Activated CD8-positive, alpha-beta memory T cell treated with anti-CD3 and anti-CD28 coated beads, Interleukin-2, amount 50 U/mL, for 4 hours (primary cell): Measurements from ENCODE around the gene RLN3.
"Not testable (repeated sequence)": the region's sequence is repeated elsewhere in the genome, so short reads cannot be mapped to it uniquely, and the experiment has no call there.

ENCODE experiments used
- DNase-seq: peaks from one replicate; pipeline ENCODE4 v3.0.0-alpha.2; 2020

Gene RLN3

GRCh38 chr19:13995878-13996765 lies 31.8 kb upstream of the RLN3 start:
- DNase-seq, result no peak

GRCh38 chr19:13996928-13997630 lies 30.9 kb upstream of the RLN3 start:
- no peak for DNase-seq

GRCh38 chr19:13997631-13997962 lies 30.4 kb upstream of the RLN3 start:
- no peak for DNase-seq

GRCh38 chr19:13998426-13998825 lies 29.5 kb upstream of the RLN3 start:
- no peak for DNase-seq

GRCh38 chr19:13999085-13999484 lies 28.9 kb upstream of the RLN3 start:
- DNase-seq, result no peak

GRCh38 chr19:14000691-14001375 lies 27.1 kb upstream of the RLN3 start:
- DNase-seq, result no peak

GRCh38 chr19:14002571-14003250 lies 25.2 kb upstream of the RLN3 start:
- DNase-seq, result no peak

- no peak for DNase-seq
Observed at GRCh38 chr19:14003251-14004055, 24.5 kb upstream of the RLN3 start.

- no peak for DNase-seq
Observed at GRCh38 chr19:14004619-14005348, 23.2 kb upstream of the RLN3 start.

- peak; percentile 88 for DNase-seq
Observed at GRCh38 chr19:14005349-14006084, 22.4 kb upstream of the RLN3 start.

GRCh38 chr19:14006085-14006765 lies 21.7 kb upstream of the RLN3 start, which contains the start of gene RFX1:
Gene RFX1, minus strand, starts transcription at chr19:14006320. Its CDS starts 12,477 bp downstream, at chr19:13993843.
- peak; percentile 100 for DNase-seq

GRCh38 chr19:14006766-14007562 lies 21.0 kb upstream of the RLN3 start:
- DNase-seq, result no peak

GRCh38 chr19:14012378-14012915 lies 15.5 kb upstream of the RLN3 start:
- DNase-seq, result no peak

GRCh38 chr19:14015524-14016035 lies 12.4 kb upstream of the RLN3 start:
- DNase-seq, result no peak

- DNase-seq, result no peak
Observed at GRCh38 chr19:14019100-14019499, 8.8 kb upstream of the RLN3 start.

- DNase-seq, result not testable (repeated sequence)
Observed at GRCh38 chr19:14019739-14020138, 8.2 kb upstream of the RLN3 start.

GRCh38 chr19:14021474-14021873 lies 6.5 kb upstream of the RLN3 start:
- no peak for DNase-seq

- no peak for DNase-seq
Observed at GRCh38 chr19:14022469-14022868, 5.5 kb upstream of the RLN3 start.
